ENCODE measurements around the gene DLGAP3. TPM values are rescaled to one million over a fixed set of nuclear protein-coding genes. Genes with fewer than 3 reads are reported as not detected.

The DLGAP3 gene
- total and polyA plus RNA-seq, 11 donors = 0.07 to 0.51 (median 0.10) TPM; not detected in 8

DNA sequence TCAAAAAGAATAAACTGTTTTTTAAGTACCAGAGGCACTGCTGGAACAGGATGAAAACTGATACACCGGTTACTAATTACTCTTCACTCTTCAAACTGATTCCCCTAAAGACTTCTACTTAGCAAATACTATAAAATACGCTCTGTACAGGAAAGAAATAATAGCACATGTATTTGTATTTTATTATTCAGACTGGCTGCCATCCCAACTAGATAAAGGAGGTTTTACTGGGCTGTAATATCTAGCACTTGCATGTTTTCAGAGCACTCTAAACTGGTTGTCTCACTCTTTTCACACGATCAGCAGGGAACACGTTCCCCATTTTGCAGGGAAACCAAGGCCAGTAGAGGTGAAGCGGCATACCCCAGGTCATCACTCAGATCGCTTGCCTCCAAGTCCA, 79.1 kb downstream of the DLGAP3 start:
- Histone ChIP-seq H3K9me3 (no peaks in the 10 kb centered on the region), H3K4me3 (no peak overlapping the region), H3K27me3 (no peaks in the 10 kb centered on the region), H3K36me3 (peaks cover 0 to 62% (median 21%) of the 10 kb centered on the region in 9 donors), H3K4me1 (peaks cover 0 to 66% (median 34%) of the 10 kb centered on the region in 12 donors), H3K27ac (peak overlapping the region in 6 of 12 donors; percentile 2 to 68 (median 58))
- TF ChIP-seq CTCF (IDR thresholded peaks at IDR 0.05) = no peak
- TF ChIP-seq POLR2A (IDR thresholded peaks at IDR 0.05) = no peak
- ATAC-seq (no peak), DNase-seq (no peak)
- WGBS, 4 donors = 72 to 85% (median 80%) methylated on average over 6 of the region's 6 CpGs
- intact Hi-C loops (cut with DNase I) = loop anchor here in 1 of 10 donors (2.0 kb wide), 1 partner anchor 58 kb away; the partner anchor contains the start of gene GJA4

DNA sequence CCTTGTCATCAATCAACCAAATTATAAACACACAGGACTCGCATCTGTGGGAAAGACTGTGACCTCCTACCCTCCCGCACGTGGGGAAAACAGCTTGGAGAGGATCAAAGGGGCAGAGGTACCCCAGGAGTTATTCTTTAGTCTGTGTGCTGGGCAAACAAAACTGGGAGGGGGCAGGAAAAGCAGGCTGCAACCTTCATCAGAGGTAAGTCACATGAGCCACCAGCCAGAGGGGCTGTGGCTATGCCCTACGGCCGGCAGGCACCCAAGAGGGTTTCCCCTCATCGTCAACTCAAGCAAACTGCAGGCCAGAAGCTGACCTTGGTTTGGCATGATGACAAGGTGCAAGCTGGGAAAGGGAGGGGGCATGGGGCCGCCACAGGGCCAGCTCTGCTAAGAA, 82.4 kb downstream of the DLGAP3 start:
- 31 to 68% (median 63%) methylated on average over 4 to 7 of the region's 7 CpGs for WGBS, 4 donors
- Histone ChIP-seq H3K4me3 (no peak overlapping the region), H3K27ac (peak overlapping the region in 4 of 12 donors; percentile 8 to 74 (median 13)), H3K9me3 (no peaks in the 10 kb centered on the region), H3K27me3 (no peaks in the 10 kb centered on the region), H3K4me1 (peaks cover 0 to 87% (median 61%) of the 10 kb centered on the region in 12 donors), H3K36me3 (peaks cover 0 to 36% (median 3%) of the 10 kb centered on the region in 9 donors)
- intact Hi-C loops (cut with DNase I) = no loop called here
- DNase-seq (no peak), ATAC-seq (no peak)
- TF ChIP-seq CTCF (IDR thresholded peaks at IDR 0.05) (no peak), POLR2A (IDR thresholded peaks at IDR 0.05) (no peak)

- H3K4me3 ChIP-seq = no peak overlapping the region
- peak overlapping the region in 10 of 12 donors; percentile 4 to 88 (median 52) for H3K27ac ChIP-seq
- TF ChIP-seq POLR2A (IDR thresholded peaks at IDR 0.05) = no peak
- TF ChIP-seq CTCF (IDR thresholded peaks at IDR 0.05) = no peak
- no peak for ATAC-seq
- no peak for DNase-seq
- H3K4me1 ChIP-seq = peaks cover 0 to 87% (median 55%) of the 10 kb centered on the region in 12 donors
- peaks cover 0 to 29% (median 3%) of the 10 kb centered on the region in 9 donors for H3K36me3 ChIP-seq
- no peaks in the 10 kb centered on the region for H3K27me3 ChIP-seq
- 89 to 100% (median 91%) methylated on average over 2 of the region's 2 CpGs for WGBS, 4 donors
- intact Hi-C loops (cut with DNase I) = no loop called here
- H3K9me3 ChIP-seq = no peaks in the 10 kb centered on the region
These were observed 83.2 kb downstream of the DLGAP3 start for GRCh38 chr1:34846265-34846664.

DNA sequence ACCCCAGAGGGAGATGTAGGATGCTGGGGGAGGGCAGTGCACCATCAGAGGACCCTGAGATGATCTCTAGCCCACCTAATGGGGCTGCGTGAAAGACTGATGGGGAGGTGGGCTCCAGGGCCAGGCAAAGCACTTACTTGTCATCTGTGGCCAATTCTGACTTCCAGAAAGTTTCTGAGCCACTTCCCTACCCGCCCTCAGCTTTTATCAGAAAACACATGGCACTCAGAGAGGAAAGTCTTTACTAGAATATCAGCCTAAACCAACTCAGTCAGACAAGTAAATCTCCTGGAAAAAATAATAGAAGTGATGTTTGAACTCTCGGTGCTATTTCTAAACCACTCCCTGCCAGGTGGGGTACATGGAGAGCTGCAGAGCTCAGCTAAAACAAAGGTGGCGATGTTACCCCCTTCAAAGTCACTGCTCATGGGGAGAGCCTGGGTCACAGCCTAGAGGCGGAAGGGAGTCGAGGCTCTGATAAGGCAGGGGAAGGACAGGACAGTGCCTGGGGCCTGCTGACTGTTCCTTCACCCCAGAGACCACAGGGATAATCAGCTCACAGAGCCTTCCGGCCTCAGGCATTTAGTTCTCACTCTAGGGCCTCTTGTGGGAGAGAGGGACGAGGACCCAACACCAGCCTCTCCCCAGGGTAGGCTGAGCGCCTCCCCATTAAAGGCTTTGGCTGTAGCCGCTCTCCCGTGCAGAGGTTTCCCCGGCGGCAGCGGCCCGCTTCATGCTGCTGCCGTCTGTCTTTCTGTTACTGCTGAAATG, 84.1 kb downstream of the DLGAP3 start:
- no peaks in the 10 kb centered on the region for H3K9me3 ChIP-seq
- no peaks in the 10 kb centered on the region for H3K27me3 ChIP-seq
- TF ChIP-seq CTCF (IDR thresholded peaks at IDR 0.05) (no peak), POLR2A (IDR thresholded peaks at IDR 0.05) (no peak)
- peaks cover 0 to 81% (median 47%) of the 10 kb centered on the region in 12 donors for H3K4me1 ChIP-seq
- peak overlapping the region; percentile 8 to 88 (median 72) for H3K27ac ChIP-seq
- ATAC-seq = peak in 2 of 4 donors; percentile 20 to 21
- DNase-seq = no peak
- WGBS, 4 donors = 74 to 83% (median 78%) methylated on average over 16 of the region's 16 CpGs
- no peak overlapping the region for H3K4me3 ChIP-seq
- H3K36me3 ChIP-seq = peaks cover 0 to 20% (median 3%) of the 10 kb centered on the region in 9 donors
- intact Hi-C loops (cut with DNase I) = no loop called here

All from heart left ventricle (tissue), 16 donors.